Gastroesophageal sphincter (tissue), 4 donors: Measurements from ENCODE around the gene ZNF630. TPM values are rescaled to one million over a fixed set of nuclear protein-coding genes. Genes with fewer than 3 reads are reported as not detected.
"Not testable (repeated sequence)": the region's sequence is repeated elsewhere in the genome, so short reads cannot be mapped to it uniquely, and the experiment has no call there.

Experiments
- ATAC-seq: fragments of 150-250 bp; one replicate; pipeline ENCODE4 v1.9.1; 2016; ENCODE audit warnings: mild to moderate bottlenecking, moderate library complexity
- H3K27ac ChIP-seq, 4 donors: fragments of 200-600 bp; sonication (generic) in 3 of 4; 1 replicate in 3 of 4; 2 replicates in 1 of 4; pipeline ENCODE4 v1.5.1; 2016 to 2019
- H3K27me3 ChIP-seq: fragments of 200-600 bp; sonication (generic); one replicate; pipeline ENCODE4 v1.5.1; 2019
- H3K36me3 ChIP-seq, 2 donors: fragments of 200-600 bp; sonication (generic); one replicate each; pipeline ENCODE4 v1.5.1; 2019; ENCODE audit warnings: control low read depth in 1 of 2
- H3K4me1 ChIP-seq, 3 donors: fragments of 200-600 bp; sonication (generic); 1 replicate in 2 of 3; 2 replicates in 1 of 3; pipeline ENCODE4 v1.5.1; 2016 to 2019; ENCODE audit warnings: control low read depth in 2 of 3
- H3K4me3 ChIP-seq, 2 donors: fragments of 200-600 bp; sonication (generic); one replicate each; pipeline ENCODE4 v1.5.1; 2019; ENCODE audit warnings: mild to moderate bottlenecking in 1 of 2, moderate library complexity in 1 of 2
- H3K9me3 ChIP-seq, 3 donors: fragments of 200-600 bp; sonication (generic); one replicate each; pipeline ENCODE4 v1.5.1; 2017 to 2019; ENCODE audit warnings: control low read depth in 2 of 3
- EP300 ChIP-seq: sonication (generic); formaldehyde crosslinking; IDR thresholded peaks from one replicate; pipeline ENCODE4 v1.6.1; 2017; ENCODE audit warnings: antibody characterized with exemption, mild to moderate bottlenecking
- POLR2A ChIP-seq, 2 donors: fragments of 450-650 bp; IDR thresholded peaks; one replicate each; pipeline ENCODE4 v1.6.1; 2017; ENCODE audit warnings: antibody characterized with exemption in 2 of 2, mild to moderate bottlenecking in 2 of 2, moderate library complexity in 1 of 2
- POLR2AphosphoS5 ChIP-seq: sonication (generic); formaldehyde crosslinking; IDR thresholded peaks from one replicate; pipeline ENCODE4 v1.6.1; 2017; ENCODE audit warnings: antibody characterized with exemption
- WGBS, 2 donors: methylation state at CpG; one replicate each; pipeline ENCODE4 v1.1.5; 2018; ENCODE audit warnings: low coverage in 1 of 2; 5-methylcytosine and 5-hydroxymethylcytosine counted together
- total RNA-seq, 4 donors: library from RNA; depleted of rRNA; stranded (reverse); fragments of >200 nt; gene quantifications; one replicate each; pipeline ENCODE4 v1.1.0, GENCODE V29; 2016
- TF ChIP-seq, protein P1 (sequence below), 4 experiments: fragments of 200-600 bp in 2 of 4; fragments of 450-650 bp in 2 of 4; sonication (generic) in 1 of 4; IDR thresholded peaks; one replicate each; pipeline ENCODE4 v1.5.1; 2017 to 2019; ENCODE audit warnings: antibody characterized with exemption in 4 of 4, mild to moderate bottlenecking in 2 of 4, moderate library complexity in 2 of 4

Gene ZNF630
- total RNA-seq, 4 donors from 2014 or later, result 2.8 to 7.8 (median 3.8) TPM

DNA sequence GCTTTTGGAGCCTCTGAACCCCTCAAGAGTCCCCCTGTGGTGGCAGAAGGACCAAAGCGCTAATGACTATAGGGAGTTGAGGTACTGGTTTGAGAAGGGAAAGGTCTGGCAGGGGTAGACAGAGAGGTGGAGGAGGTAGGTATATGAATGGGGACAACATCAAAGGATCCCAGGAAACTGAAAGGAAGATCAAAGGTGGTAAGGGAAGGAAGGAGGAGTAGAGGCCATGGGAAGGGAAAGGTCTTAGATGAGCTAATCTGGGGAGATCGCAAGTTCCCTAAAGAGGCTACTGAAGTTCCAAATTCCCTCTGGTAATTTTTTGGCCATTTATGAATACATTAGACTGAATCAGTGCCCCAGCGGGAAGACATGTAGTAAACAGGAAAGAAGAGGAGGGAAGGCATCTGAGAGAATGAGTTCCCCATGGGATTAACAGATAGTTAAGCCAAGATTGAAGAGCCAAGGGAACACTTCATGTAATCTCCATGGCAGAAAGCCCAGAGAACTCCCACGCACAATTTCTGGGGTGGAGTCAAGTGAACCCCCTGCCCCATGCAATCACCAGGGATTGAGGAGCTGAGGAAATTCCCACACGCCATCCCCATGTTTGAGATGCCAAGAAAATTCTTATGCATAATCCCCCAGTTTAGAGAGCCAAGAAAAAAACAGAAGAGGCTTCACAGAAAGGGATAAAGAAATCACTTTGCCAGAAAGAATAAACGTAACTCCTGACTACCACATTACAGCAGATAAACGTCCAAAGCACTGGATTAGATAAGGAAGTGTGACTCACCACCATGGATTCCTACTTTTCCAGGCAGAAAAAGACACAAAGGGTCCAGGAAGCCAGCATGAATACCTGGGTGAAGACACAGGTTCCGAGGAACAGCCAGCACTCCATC, 25.8 kb downstream of the ZNF630 start:
- Histone ChIP-seq H3K27ac (peak overlapping the region in 2 of 4 donors; percentile 37 to 58), H3K4me1 (no peaks in the 10 kb centered on the region), H3K9me3 (no peaks in the 10 kb centered on the region), H3K4me3 (no peak overlapping the region), H3K27me3 (no peaks in the 10 kb centered on the region), H3K36me3 (no peaks in the 10 kb centered on the region)
- ATAC-seq, result peak; percentile 67
- TF ChIP-seq, protein P1, sequence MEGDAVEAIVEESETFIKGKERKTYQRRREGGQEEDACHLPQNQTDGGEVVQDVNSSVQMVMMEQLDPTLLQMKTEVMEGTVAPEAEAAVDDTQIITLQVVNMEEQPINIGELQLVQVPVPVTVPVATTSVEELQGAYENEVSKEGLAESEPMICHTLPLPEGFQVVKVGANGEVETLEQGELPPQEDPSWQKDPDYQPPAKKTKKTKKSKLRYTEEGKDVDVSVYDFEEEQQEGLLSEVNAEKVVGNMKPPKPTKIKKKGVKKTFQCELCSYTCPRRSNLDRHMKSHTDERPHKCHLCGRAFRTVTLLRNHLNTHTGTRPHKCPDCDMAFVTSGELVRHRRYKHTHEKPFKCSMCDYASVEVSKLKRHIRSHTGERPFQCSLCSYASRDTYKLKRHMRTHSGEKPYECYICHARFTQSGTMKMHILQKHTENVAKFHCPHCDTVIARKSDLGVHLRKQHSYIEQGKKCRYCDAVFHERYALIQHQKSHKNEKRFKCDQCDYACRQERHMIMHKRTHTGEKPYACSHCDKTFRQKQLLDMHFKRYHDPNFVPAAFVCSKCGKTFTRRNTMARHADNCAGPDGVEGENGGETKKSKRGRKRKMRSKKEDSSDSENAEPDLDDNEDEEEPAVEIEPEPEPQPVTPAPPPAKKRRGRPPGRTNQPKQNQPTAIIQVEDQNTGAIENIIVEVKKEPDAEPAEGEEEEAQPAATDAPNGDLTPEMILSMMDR (IDR thresholded peaks at IDR 0.05), result no peak
- TF ChIP-seq EP300 (no peak), POLR2AphosphoS5 (no peak), POLR2A (IDR thresholded peaks at IDR 0.05) (no peak)
- 16 to 69% methylated on average over 3 to 5 of the region's 8 CpGs for WGBS, 2 donors

DNA sequence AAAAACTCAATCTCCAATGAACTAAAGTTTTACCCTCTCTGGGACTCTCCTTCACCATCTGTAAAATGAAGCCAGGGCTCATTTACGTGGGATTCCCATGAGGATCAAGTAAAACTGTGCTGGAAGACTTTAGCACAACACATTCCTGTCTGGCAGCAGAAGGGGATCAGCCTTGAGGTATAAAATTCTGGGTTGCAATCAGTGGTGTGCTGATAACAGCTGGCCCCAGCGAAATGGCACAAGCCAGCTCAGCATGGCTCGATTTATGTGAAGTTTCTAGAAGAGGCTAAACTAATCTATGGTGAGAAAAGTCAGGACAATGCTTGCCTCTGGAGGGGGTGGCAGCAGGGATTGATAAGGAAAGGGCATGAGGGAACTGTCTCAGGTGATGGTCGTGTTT, 28.4 kb downstream of the ZNF630 start:
- no peaks in the 10 kb centered on the region for H3K9me3 ChIP-seq
- 43 to 64% methylated on average over 1 to 3 of the region's 4 CpGs for WGBS, 2 donors
- TF ChIP-seq, protein P1 (IDR thresholded peaks at IDR 0.05), result no peak
- no peak for TF ChIP-seq EP300
- no peak for TF ChIP-seq POLR2AphosphoS5
- TF ChIP-seq POLR2A (IDR thresholded peaks at IDR 0.05), result no peak
- no peaks in the 10 kb centered on the region for H3K27me3 ChIP-seq
- H3K36me3 ChIP-seq, result no peaks in the 10 kb centered on the region
- no peak for ATAC-seq
- no peak overlapping the region for H3K4me3 ChIP-seq
- no peaks in the 10 kb centered on the region for H3K4me1 ChIP-seq
- H3K27ac ChIP-seq, result no peak overlapping the region

DNA sequence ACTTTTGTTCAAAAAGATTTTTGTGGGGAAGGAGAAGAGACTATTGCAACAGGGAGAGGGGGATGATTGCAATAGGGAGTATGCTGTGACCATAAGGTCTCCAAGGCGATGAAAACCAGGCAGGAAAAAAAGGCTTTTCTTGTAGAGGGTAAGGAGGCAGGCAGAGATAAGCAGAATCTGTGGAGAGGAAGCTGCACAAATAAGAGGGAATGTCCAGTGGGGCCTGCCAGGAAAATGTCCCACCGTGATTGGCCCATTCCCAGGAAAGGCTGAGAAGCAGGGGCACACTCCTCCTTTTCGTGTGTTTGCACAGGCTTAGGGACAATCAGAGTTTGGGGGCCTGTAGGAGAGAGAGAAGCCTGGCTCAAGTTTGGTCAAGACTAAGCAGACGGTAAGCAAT, 35.5 kb downstream of the ZNF630 start:
- no peak overlapping the region for H3K4me3 ChIP-seq
- no peaks in the 10 kb centered on the region for H3K9me3 ChIP-seq
- no peaks in the 10 kb centered on the region for H3K27me3 ChIP-seq
- H3K36me3 ChIP-seq, result no peaks in the 10 kb centered on the region
- 54 to 69% methylated on average over 4 of the region's 4 CpGs for WGBS, 2 donors
- no peak for ATAC-seq
- no peak for TF ChIP-seq POLR2AphosphoS5
- TF ChIP-seq EP300, result no peak
- TF ChIP-seq, protein P1 (IDR thresholded peaks at IDR 0.05), result no peak
- no peak for TF ChIP-seq POLR2A (IDR thresholded peaks at IDR 0.05)
- H3K4me1 ChIP-seq, result no peaks in the 10 kb centered on the region
- no peak overlapping the region for H3K27ac ChIP-seq

GRCh38 chrX:48030641-48031173, 40.7 kb downstream of the ZNF630 start:
- no CpG with 5 or more reads among the region's 10 CpGs for WGBS, 2 donors
- H3K4me1 ChIP-seq, H3K9me3 ChIP-seq, H3K36me3 ChIP-seq, H3K27me3 ChIP-seq, ATAC-seq, H3K27ac ChIP-seq, H3K4me3 ChIP-seq: not testable (repeated sequence)

- H3K27me3 ChIP-seq, result no peaks in the 10 kb centered on the region
- 88% methylated on average over 3 of the region's 10 CpGs; no CpG with 5 or more reads in 1 of the 2 donors for WGBS, 2 donors
- H3K4me1 ChIP-seq, result peaks cover 0 to 13% (median 0%) of the 10 kb centered on the region in 3 donors
- H3K36me3 ChIP-seq, result no peaks in the 10 kb centered on the region
- no peak overlapping the region for H3K4me3 ChIP-seq
- no peak overlapping the region for H3K27ac ChIP-seq
- TF ChIP-seq EP300 (no peak), POLR2AphosphoS5 (no peak), POLR2A (IDR thresholded peaks at IDR 0.05) (no peak)
- TF ChIP-seq, protein P1 (IDR thresholded peaks at IDR 0.05), result no peak
- ATAC-seq, result no peak
- H3K9me3 ChIP-seq, result no peaks in the 10 kb centered on the region
Observed at GRCh38 chrX:48030237-48030636, 41.2 kb downstream of the ZNF630 start.
